Adrenal gland (tissue), 5 donors: ENCODE results near the gene CCL18.
"Not testable (repeated sequence)": the region's sequence is repeated elsewhere in the genome, so short reads cannot be mapped to it uniquely, and the experiment has no call there.

Experiments used
- POLR2A ChIP-seq, 2 donors: fragments of 450-650 bp; IDR thresholded peaks; one replicate each; pipeline ENCODE4 v1.6.1; 2017; ENCODE audit warnings: antibody characterized with exemption in 2 of 2, mild to moderate bottlenecking in 2 of 2, moderate library complexity in 1 of 2
- TF ChIP-seq, protein P1 (sequence below), 6 experiments: fragments of 450-650 bp in 4 of 6; fragments of 200-600 bp in 2 of 6; sonication (generic) in 1 of 6; IDR thresholded peaks; 1 replicate in 5 of 6; 2 replicates in 1 of 6; pipeline versions ENCODE4 v1.5.1 to v1.8.0; 2016 to 2021; ENCODE audit warnings: antibody characterized with exemption in 6 of 6, mild to moderate bottlenecking in 2 of 6, moderate library complexity in 1 of 6
- donor health status: DM: no; HTN: no; CAD: no.

DNA sequence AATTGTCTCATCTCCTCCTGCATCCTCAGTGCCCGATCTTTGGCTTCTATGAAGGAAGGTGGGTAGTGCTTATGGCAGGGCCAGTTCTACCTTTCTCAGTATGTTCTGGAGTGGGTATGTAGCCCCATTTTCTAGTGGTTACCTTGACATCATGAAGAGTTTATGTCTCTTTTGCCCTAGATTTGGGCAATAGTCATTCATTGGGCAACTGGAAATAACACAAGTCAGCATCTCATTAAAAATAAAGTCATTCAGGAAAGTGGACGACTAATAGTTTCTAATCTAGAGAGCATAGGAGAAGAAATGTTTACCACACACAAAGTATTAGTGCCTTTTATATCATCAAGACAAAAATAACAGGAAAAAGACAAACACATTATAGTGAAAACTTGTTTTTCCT is 19.6 kb downstream of the CCL18 start:
- not testable (repeated sequence) for TF ChIP-seq POLR2A (IDR thresholded peaks at IDR 0.05)
- TF ChIP-seq, protein P1, sequence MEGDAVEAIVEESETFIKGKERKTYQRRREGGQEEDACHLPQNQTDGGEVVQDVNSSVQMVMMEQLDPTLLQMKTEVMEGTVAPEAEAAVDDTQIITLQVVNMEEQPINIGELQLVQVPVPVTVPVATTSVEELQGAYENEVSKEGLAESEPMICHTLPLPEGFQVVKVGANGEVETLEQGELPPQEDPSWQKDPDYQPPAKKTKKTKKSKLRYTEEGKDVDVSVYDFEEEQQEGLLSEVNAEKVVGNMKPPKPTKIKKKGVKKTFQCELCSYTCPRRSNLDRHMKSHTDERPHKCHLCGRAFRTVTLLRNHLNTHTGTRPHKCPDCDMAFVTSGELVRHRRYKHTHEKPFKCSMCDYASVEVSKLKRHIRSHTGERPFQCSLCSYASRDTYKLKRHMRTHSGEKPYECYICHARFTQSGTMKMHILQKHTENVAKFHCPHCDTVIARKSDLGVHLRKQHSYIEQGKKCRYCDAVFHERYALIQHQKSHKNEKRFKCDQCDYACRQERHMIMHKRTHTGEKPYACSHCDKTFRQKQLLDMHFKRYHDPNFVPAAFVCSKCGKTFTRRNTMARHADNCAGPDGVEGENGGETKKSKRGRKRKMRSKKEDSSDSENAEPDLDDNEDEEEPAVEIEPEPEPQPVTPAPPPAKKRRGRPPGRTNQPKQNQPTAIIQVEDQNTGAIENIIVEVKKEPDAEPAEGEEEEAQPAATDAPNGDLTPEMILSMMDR (IDR thresholded peaks at IDR 0.05): not testable (repeated sequence)
